Coronary artery (tissue), 2 donors: ENCODE data around the gene EXD1.
A peak's percentile ranks its signal among the peaks of the same experiment; 100 is the strongest.

Experiments
- DNase-seq: peaks from one replicate; pipeline ENCODE4 v3.0.0-alpha.2; 2017; ENCODE audit warnings: low spot score
- H3K27ac ChIP-seq, 2 donors: fragments of 200-600 bp; sonication (generic); one replicate each; pipeline ENCODE4 v1.5.1; 2016 to 2019
- H3K4me3 ChIP-seq: fragments of 200-600 bp; sonication (generic); 2 replicates; pipeline ENCODE4 v1.5.1; 2016; ENCODE audit warnings: mild to moderate bottlenecking, moderate library complexity
- TF ChIP-seq, protein P1 (sequence below): fragments of 200-600 bp; sonication (generic); IDR thresholded peaks from one replicate; pipeline ENCODE4 v1.5.1; 2019; ENCODE audit warnings: antibody characterized with exemption

The EXD1 gene

DNA sequence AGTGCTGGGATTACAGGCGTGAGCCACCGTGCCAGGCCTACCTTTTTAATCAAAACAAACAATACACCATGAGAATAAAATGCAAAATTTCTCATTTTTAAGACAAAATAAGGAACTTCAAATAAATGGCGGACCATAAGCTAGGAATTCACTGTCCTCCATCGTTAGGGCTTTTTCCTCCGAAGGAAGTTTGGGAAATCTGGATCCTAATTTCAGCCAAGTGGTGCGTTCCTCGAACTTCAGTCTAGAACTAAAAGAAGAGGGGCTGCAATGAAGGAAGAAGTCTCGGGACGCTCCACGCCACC lies 260 bp downstream of the EXD1 start:
- DNase-seq: no peak
- TF ChIP-seq, protein P1, sequence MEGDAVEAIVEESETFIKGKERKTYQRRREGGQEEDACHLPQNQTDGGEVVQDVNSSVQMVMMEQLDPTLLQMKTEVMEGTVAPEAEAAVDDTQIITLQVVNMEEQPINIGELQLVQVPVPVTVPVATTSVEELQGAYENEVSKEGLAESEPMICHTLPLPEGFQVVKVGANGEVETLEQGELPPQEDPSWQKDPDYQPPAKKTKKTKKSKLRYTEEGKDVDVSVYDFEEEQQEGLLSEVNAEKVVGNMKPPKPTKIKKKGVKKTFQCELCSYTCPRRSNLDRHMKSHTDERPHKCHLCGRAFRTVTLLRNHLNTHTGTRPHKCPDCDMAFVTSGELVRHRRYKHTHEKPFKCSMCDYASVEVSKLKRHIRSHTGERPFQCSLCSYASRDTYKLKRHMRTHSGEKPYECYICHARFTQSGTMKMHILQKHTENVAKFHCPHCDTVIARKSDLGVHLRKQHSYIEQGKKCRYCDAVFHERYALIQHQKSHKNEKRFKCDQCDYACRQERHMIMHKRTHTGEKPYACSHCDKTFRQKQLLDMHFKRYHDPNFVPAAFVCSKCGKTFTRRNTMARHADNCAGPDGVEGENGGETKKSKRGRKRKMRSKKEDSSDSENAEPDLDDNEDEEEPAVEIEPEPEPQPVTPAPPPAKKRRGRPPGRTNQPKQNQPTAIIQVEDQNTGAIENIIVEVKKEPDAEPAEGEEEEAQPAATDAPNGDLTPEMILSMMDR: no peak
- Histone ChIP-seq H3K27ac (peak overlapping the region; percentile 75 to 90), H3K4me3 (peak overlapping the region; percentile 86)

DNA sequence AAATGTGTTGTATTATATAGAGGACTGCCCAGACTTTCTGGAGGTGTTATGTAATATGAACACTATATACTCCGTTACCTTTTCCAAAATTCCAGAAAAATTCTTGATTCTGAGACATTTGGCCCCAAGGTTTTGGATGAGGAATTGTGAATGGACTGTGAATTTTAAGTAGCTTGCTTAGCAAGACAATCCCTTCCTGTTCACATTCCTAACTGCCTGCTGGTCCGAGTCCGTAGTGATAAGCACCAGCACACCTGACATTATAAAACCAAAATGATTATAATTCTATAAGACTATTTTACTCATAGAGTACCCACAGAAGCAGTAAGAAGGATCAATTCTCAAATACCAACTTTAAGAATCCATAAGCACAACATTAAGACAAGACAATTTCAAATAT lies 11.2 kb downstream of the EXD1 start:
- Histone ChIP-seq H3K4me3 (no peak overlapping the region), H3K27ac (no peak overlapping the region)
- TF ChIP-seq, protein P1: no peak
- no peak for DNase-seq

DNA sequence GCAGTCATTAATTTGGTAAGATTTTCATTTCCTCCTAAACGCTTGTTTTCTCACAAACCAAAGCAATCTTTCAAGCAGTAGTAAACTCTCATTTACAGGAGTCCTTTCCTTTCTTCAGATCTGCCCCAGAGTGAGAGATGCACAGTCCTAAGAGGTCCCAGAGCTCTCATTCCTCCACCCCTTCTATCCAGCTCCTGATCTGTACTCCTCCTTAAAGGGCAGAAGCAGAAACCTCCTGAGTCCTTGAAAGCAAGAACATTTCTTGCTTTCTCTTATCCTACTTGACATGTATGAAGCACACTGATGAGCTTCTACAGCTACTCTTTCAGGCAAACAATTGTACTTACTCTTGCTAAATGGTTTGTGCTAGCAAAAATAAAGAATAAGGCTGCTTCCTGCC lies 11.7 kb downstream of the EXD1 start:
- TF ChIP-seq, protein P1: no peak
- DNase-seq: no peak
- no peak overlapping the region for H3K27ac ChIP-seq
- no peak overlapping the region for H3K4me3 ChIP-seq

DNA sequence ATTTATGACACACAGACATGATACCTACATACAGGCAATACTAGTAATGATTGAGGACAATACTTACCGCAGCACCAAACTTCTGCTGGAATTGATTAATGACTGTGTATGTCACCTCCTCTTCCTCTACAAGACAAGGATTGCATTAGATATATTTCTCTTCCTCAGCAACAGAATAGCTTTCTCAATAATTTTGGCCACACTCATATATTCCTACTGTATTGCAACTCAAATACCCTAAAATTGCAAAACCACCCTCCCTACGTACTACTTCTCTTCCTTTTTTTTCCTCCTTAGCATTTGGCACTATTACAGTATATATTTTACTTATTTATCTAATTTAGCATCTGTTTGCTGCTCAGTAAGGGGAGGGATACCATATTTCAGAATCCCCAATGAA lies 14.8 kb downstream of the EXD1 start:
- Histone ChIP-seq H3K27ac (no peak overlapping the region), H3K4me3 (no peak overlapping the region)
- TF ChIP-seq, protein P1: no peak
- DNase-seq: no peak

GRCh38 chr15:41207687-41208448 lies 22.7 kb downstream of the EXD1 start:
- TF ChIP-seq, protein P1: no peak
- H3K27ac ChIP-seq: no peak overlapping the region
- H3K4me3 ChIP-seq: no peak overlapping the region
- no peak for DNase-seq

DNA sequence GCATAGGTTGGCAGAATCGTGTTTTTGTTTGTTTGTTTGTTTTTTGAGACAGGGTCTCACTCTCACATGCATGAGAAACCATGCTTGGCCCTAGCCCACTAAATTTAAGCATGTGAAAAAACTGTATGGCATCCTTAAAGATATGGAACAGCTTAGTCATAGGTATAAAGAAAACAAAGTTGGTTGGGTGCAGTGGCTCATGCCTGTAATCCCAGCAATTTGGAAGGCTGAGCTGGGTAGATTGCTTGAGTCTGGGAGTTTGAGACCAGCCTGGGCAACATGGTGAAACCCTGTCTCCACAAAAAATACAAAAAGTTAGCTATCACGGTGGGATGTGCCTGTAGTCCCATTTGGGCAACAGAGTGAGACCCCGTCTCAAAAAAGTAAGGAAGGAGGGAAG lies 25.2 kb downstream of the EXD1 start:
- TF ChIP-seq, protein P1: no peak
- Histone ChIP-seq H3K27ac (no peak overlapping the region), H3K4me3 (no peak overlapping the region)
- no peak for DNase-seq

DNA sequence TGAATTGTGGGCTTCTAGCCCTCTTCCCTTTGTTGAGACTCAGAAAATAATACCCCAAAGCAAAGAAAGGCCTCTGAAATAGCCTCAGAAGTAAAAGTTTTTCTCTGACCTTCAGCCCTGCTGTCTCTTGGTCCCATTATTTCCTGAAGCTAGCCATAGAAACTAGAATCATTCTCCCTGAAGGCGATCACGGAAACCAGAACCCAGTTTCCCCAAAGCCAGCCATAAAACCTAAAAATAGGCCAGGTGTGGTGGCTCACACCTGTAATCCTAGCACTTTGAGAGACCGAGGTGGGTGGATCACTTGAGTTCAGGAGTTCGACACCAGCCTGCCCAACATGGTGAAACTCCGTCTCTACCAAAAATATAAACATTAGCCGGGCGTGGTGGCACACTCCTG lies 27.2 kb downstream of the EXD1 start:
- H3K4me3 ChIP-seq: no peak overlapping the region
- no peak for DNase-seq
- no peak overlapping the region for H3K27ac ChIP-seq
- TF ChIP-seq, protein P1: no peak
